SH-SY5Y (cell line): ENCODE measurements around the gene FUCA2.

Experiments
- GATA2 ChIP-seq: IDR thresholded peaks from 2 replicates; pipeline ENCODE4 v1.6.1; 2011; ENCODE audit warnings: mild to moderate bottlenecking, low read depth, low read length
- GATA3 ChIP-seq: IDR thresholded peaks from 2 replicates; pipeline ENCODE4 v1.6.1; 2011; ENCODE audit warnings: low read depth, mild to moderate bottlenecking, low read length, moderate library complexity

DNA sequence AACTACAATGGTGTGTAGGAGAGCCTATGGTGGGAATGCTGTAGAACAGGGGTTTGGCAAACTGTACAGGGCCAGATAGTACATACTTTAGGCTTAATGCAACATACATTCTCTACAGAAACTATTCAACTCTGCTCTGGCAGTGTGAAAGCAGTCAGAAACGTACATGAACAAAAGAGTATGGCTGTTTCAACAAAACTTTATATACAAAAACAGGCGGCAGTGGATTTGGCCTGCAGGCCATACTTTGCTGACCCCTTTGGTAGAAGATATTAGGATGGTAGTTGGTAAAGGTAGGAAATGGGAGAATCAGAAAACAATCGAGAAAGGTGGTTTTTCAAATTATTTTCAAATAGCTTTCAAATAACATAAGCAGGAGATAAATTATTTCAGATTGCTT lies 24.8 kb downstream of the FUCA2 start:
- TF ChIP-seq GATA3 (no peak), GATA2 (no peak)
